Endothelial cell of umbilical vein (primary cell): ENCODE results near the gene IPO5. TPM values are rescaled to one million over a fixed set of nuclear protein-coding genes. Genes with fewer than 3 reads are reported as not detected.

Experiments used
- BruUV-seq: library from RNA; stranded (reverse); fragments of 400-500 nt; replicated peaks from 2 replicates; lab custom pipeline; 2021; lab: Mats Ljungman, UMichigan
- CTCF ChIA-PET: fragments of 300-600, 350-600 bp; sonication (Branson Sonifier 250); formaldehyde crosslinking; loops from one replicate; lab custom pipeline; 2021; ENCODE audit warnings: antibody characterized with exemption, inconsistent platforms; lab: Charles Lee
- POLR2A ChIA-PET: fragments of 300-600, 350-600 bp; sonication (Branson Sonifier 250); formaldehyde crosslinking; loops from one replicate; lab custom pipeline; 2021; ENCODE audit warnings: antibody characterized with exemption, inconsistent platforms; lab: Charles Lee
- DNase-seq: peaks from one replicate; pipeline ENCODE4 v3.0.0-alpha.2; 2011; ENCODE audit warnings: low read depth, low spot score
- FAIRE-seq: peaks from 2 replicates; lab custom pipeline; 2011; peaks lifted over from hg19 to GRCh38; lab: Jason Lieb, UNC
- H2AFZ ChIP-seq: 2 replicates; pipeline ENCODE4 v1.6.0; 2012; ENCODE audit warnings: low read depth, low read length, control low read depth, inconsistent platforms
- H3K27ac ChIP-seq: 2 replicates; pipeline ENCODE4 v1.5.1; 2011; ENCODE audit warnings: low read depth, mild to moderate bottlenecking, control low read depth, low read length, moderate library complexity; ENCODE audit not compliant: insufficient read depth
- H3K27me3 ChIP-seq, 2 experiments: 2 replicates each; pipeline versions ENCODE4 v1.6.0 to v1.6.1; 2011; ENCODE audit warnings: low read length in 2 of 2, mixed read lengths in 1 of 2; ENCODE audit not compliant: control insufficient read depth in 2 of 2, insufficient read depth in 2 of 2
- H3K36me3 ChIP-seq, 2 experiments: 2 replicates in 1 of 2; 3 replicates in 1 of 2; pipeline ENCODE4 v1.5.1; 2011; ENCODE audit warnings: low read length in 2 of 2, mild to moderate bottlenecking in 1 of 2, moderate library complexity in 1 of 2; ENCODE audit not compliant: control insufficient read depth in 2 of 2, insufficient read depth in 2 of 2; ENCODE audit errors: extremely low read depth in 1 of 2
- H3K4me1 ChIP-seq: 3 replicates; pipeline ENCODE4 v1.5.1; 2011; ENCODE audit warnings: mild to moderate bottlenecking, low read length; ENCODE audit not compliant: control insufficient read depth, insufficient read depth; ENCODE audit errors: extremely low read depth
- H3K4me2 ChIP-seq: 2 replicates; pipeline ENCODE4 v1.6.1; 2011; ENCODE audit warnings: low read length, control low read depth, mixed read lengths; ENCODE audit not compliant: insufficient read depth
- H3K4me3 ChIP-seq, 3 experiments: fragments of 200-600 bp in 1 of 3; sonication (generic), shearing (Covaris generic) in 1 of 3; replicated peaks in 1 of 3; 2 replicates each; pipeline ENCODE4 v1.5.1; 2011 to 2016; ENCODE audit warnings: control low read depth in 3 of 3, low read length in 3 of 3, mild to moderate bottlenecking in 2 of 3, inconsistent platforms in 1 of 3, low read depth in 1 of 3, moderate library complexity in 1 of 3; ENCODE audit not compliant: insufficient read depth in 1 of 3
- H3K79me2 ChIP-seq: 2 replicates; pipeline ENCODE4 v1.6.0; 2012; ENCODE audit warnings: low read length, inconsistent platforms; ENCODE audit not compliant: control insufficient read depth, insufficient read depth
- H3K9ac ChIP-seq: replicated peaks from 2 replicates; pipeline ENCODE3; 2011; ENCODE audit warnings: low read length, control low read depth; ENCODE audit not compliant: insufficient read depth; ENCODE audit errors: extremely low read depth
- H3K9me1 ChIP-seq: replicated peaks from 3 replicates; pipeline ENCODE4 v1.6.0; 2011; ENCODE audit warnings: mild to moderate bottlenecking, low read length; ENCODE audit not compliant: control insufficient read depth, insufficient read depth; ENCODE audit errors: extremely low read depth
- H3K9me3 ChIP-seq: replicated peaks from 2 replicates; pipeline ENCODE4 v1.5.1; 2012; ENCODE audit warnings: low read length, inconsistent platforms; ENCODE audit not compliant: control insufficient read depth, insufficient read depth
- H4K20me1 ChIP-seq: replicated peaks from 2 replicates; pipeline ENCODE3; 2011; ENCODE audit warnings: mild to moderate bottlenecking, low read length; ENCODE audit not compliant: control insufficient read depth, insufficient read depth; ENCODE audit errors: extremely low read depth
- EZH2 ChIP-seq: IDR thresholded peaks from 2 replicates; pipeline ENCODE4 v1.6.1; 2012; ENCODE audit warnings: borderline replicate concordance, low read depth, mild to moderate bottlenecking, moderate library complexity, low read length, inconsistent platforms; ENCODE audit not compliant: severe bottlenecking
- FOS ChIP-seq: IDR thresholded peaks from 2 replicates; pipeline ENCODE4 v1.6.1; 2011; ENCODE audit warnings: mild to moderate bottlenecking, low read length, moderate library complexity, borderline replicate concordance; ENCODE audit not compliant: insufficient read depth
- GATA2 ChIP-seq: IDR thresholded peaks from 2 replicates; pipeline ENCODE4 v1.7.0; 2011; ENCODE audit warnings: low read depth, mild to moderate bottlenecking, moderate library complexity, mixed read lengths, low read length; ENCODE audit not compliant: insufficient read length, insufficient read depth
- JUN ChIP-seq: IDR thresholded peaks from 2 replicates; pipeline ENCODE4 v1.6.1; 2011; ENCODE audit warnings: borderline replicate concordance, low read depth; ENCODE audit not compliant: insufficient read length, insufficient read depth
- MAX ChIP-seq: IDR thresholded peaks from 2 replicates; pipeline ENCODE4 v1.6.1; 2011; ENCODE audit not compliant: insufficient read depth, insufficient read length
- MYC ChIP-seq: IDR thresholded peaks from one replicate; pipeline ENCODE4 v1.6.1; 2011; ENCODE audit warnings: mild to moderate bottlenecking, low read depth, low read length
- POLR2A ChIP-seq: IDR thresholded peaks from 2 replicates; pipeline ENCODE4 v1.6.1; 2012; ENCODE audit warnings: low read depth, mild to moderate bottlenecking, control low read depth, low read length
- POLR2AphosphoS5 ChIP-seq: IDR thresholded peaks from 2 replicates; pipeline ENCODE4 v1.6.1; 2012; ENCODE audit warnings: low read depth, mild to moderate bottlenecking, control low read depth, low read length, moderate library complexity; ENCODE audit not compliant: insufficient read depth
- dilution Hi-C: fragments of 300-500 bp; cut with MboI; formaldehyde crosslinking; loops from one replicate; pipeline ENCODE4 v1.15.0; 2019; ENCODE audit warnings: low sequenced_read_pairs; ENCODE audit not compliant: extremely low pct_ligation_motif_present
- intact Hi-C: fragments of 100-400 bp; cut with micrococcal nuclease; formaldehyde crosslinking; loops from one replicate; pipeline ENCODE4 v1.10.0; 2022
- polyA plus RNA-seq, 4 experiments: library from polyadenylated mRNA; depleted of rRNA in 3 of 4; stranded (reverse) in 3 of 4; unstranded in 1 of 4; fragments of >200 nt; gene quantifications; 2 replicates each; pipeline versions ENCODE4 v1.2.1 to v1.2.3, GENCODE V29; 2011 to 2012; ENCODE audit warnings: missing spikeins in 1 of 4
- total RNA-seq: library from RNA; stranded (reverse); gene quantifications from 2 replicates; pipeline ENCODE4 v1.2.3, GENCODE V29; 2021
- TF ChIP-seq, protein P1 (sequence below), 2 donors: IDR thresholded peaks; 1 replicate in 1 of 2; 2 replicates in 1 of 2; pipeline ENCODE4 v1.5.1; 2011; ENCODE audit warnings: low read length in 2 of 2, mild to moderate bottlenecking in 2 of 2, moderate library complexity in 2 of 2, control low read depth in 1 of 2, inconsistent platforms in 1 of 2, low read depth in 1 of 2; ENCODE audit not compliant: insufficient read depth in 1 of 2; ENCODE audit errors: extremely low read depth in 1 of 2

IPO5 gene
- total and polyA plus RNA-seq, 2 donors (not counting 3 experiments of a cell fraction or from before 2014, with no cell fraction given), result 50.4 to 183 TPM

DNA sequence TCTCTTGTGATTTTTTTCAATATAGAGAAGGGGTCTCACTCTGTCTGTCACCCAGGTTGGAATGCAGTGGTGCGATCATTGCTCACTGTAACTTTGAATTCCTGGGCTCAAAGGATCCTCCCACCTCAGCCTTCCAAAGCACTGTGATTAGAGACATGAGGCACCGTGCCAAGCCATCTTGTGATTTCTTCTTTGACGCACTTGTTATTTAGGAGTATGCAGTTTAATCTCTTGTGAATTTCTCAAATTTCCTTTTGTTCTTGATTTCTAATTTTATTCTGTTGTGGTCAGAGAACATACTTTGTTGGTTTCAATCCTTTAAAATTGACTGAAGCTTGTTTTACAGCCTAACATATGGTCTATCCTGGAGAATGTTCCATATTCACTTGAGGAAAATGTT lies 14.5 kb downstream of the IPO5 start:
- Histone ChIP-seq H3K4me2 (no peak overlapping the region), H3K9me1 (no peaks in the 10 kb centered on the region), H3K4me1 (no peaks in the 10 kb centered on the region), H3K79me2 (no peaks in the 10 kb centered on the region), H3K27ac (no peak overlapping the region), H2AFZ (no peak overlapping the region), H3K27me3 (no peaks in the 10 kb centered on the region), H3K4me3 (no peak overlapping the region), H3K9ac (no peak overlapping the region), H4K20me1 (no peaks in the 10 kb centered on the region), H3K9me3 (no peaks in the 10 kb centered on the region), H3K36me3 (no peaks in the 10 kb centered on the region)
- DNase-seq, result no peak
- dilution Hi-C loops, result no loop called here
- ChIA-PET POLR2A (no interaction called here), CTCF (no interaction called here)
- FAIRE-seq, result no peak
- TF ChIP-seq, protein P1, sequence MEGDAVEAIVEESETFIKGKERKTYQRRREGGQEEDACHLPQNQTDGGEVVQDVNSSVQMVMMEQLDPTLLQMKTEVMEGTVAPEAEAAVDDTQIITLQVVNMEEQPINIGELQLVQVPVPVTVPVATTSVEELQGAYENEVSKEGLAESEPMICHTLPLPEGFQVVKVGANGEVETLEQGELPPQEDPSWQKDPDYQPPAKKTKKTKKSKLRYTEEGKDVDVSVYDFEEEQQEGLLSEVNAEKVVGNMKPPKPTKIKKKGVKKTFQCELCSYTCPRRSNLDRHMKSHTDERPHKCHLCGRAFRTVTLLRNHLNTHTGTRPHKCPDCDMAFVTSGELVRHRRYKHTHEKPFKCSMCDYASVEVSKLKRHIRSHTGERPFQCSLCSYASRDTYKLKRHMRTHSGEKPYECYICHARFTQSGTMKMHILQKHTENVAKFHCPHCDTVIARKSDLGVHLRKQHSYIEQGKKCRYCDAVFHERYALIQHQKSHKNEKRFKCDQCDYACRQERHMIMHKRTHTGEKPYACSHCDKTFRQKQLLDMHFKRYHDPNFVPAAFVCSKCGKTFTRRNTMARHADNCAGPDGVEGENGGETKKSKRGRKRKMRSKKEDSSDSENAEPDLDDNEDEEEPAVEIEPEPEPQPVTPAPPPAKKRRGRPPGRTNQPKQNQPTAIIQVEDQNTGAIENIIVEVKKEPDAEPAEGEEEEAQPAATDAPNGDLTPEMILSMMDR (IDR thresholded peaks at IDR 0.05; ENCODE audit: extremely low read depth in 1 of 2, insufficient read depth in 1 of 2, low read depth in 1 of 2, low read length in 2 of 2), result no peak
- no peak for TF ChIP-seq POLR2AphosphoS5
- no peak for TF ChIP-seq JUN
- TF ChIP-seq MYC, result no peak
- no peak for TF ChIP-seq GATA2
- TF ChIP-seq EZH2, result no peak
- no peak for TF ChIP-seq MAX
- TF ChIP-seq POLR2A, result no peak
- no peak for TF ChIP-seq FOS
- intact Hi-C loops, result no loop called here
- BruUV-seq, result no TSS peak
